Activated CD8-positive, alpha-beta T cell treated with anti-CD3 and anti-CD28 coated beads for 36 hours (primary cell): ENCODE results near the gene TRMT44. TPM values are rescaled to one million over a fixed set of nuclear protein-coding genes. Genes with fewer than 3 reads are reported as not detected.

Experiments used
- ATAC-seq: fragments of 200-7000 bp; cut with Tn5 transposase; one replicate; pipeline ENCODE4 v1.10.0; 2021; ENCODE audit warnings: mild to moderate bottlenecking, moderate library complexity
- CTCF ChIA-PET: fragments of 350-600 bp; sonication (Branson Sonifier 250); formaldehyde crosslinking; loops from one replicate; lab custom pipeline; 2021; ENCODE audit warnings: antibody characterized with exemption; lab: Charles Lee
- POLR2A ChIA-PET: fragments of 350-600 bp; sonication (Branson Sonifier 250); formaldehyde crosslinking; loops from one replicate; lab custom pipeline; 2021; ENCODE audit warnings: antibody characterized with exemption; lab: Charles Lee
- DNase-seq: peaks from one replicate; pipeline ENCODE4 v3.0.0-alpha.2; 2020
- H3K27ac Mint-ChIP-seq: one replicate; pipeline ENCODE4 v1.8.0; 2021; ENCODE audit warnings: mild to moderate bottlenecking, mixed read lengths
- H3K27me3 Mint-ChIP-seq: one replicate; pipeline ENCODE4 v1.8.0; 2021; ENCODE audit warnings: mixed read lengths
- H3K36me3 Mint-ChIP-seq: one replicate; pipeline ENCODE4 v1.8.0; 2021; ENCODE audit warnings: low read depth, mixed read lengths
- H3K4me1 Mint-ChIP-seq: one replicate; pipeline ENCODE4 v1.8.0; 2021; ENCODE audit warnings: low read depth, mixed read lengths
- H3K4me3 Mint-ChIP-seq: one replicate; pipeline ENCODE4 v1.8.0; 2021; ENCODE audit warnings: mild to moderate bottlenecking, moderate library complexity, mixed read lengths
- H3K9me3 Mint-ChIP-seq: one replicate; pipeline ENCODE4 v1.8.0; 2021; ENCODE audit warnings: mixed read lengths
- intact Hi-C: fragments of 100-400 bp; cut with micrococcal nuclease; formaldehyde crosslinking; loops from one replicate; pipeline ENCODE4 v1.10.0; 2022
- total RNA-seq, 2 experiments: library from RNA; stranded (reverse); gene quantifications; one replicate each; pipeline ENCODE4 v1.2.3, GENCODE V29; 2021
- TF ChIP-seq, protein P1 (sequence below): fragments of 200-600 bp; IDR thresholded peaks from one replicate; pipeline ENCODE4 v1.8.0; 2022; ENCODE audit warnings: antibody characterized with exemption, mild to moderate bottlenecking

TRMT44 gene
- total RNA-seq, 2 experiments from 2014 or later: 25.5 to 26.3 TPM

GRCh38 chr4:8522160-8523120 is 81.9 kb downstream of the TRMT44 start:
- POLR2A ChIA-PET: no interaction called here
- TF ChIP-seq, protein P1, sequence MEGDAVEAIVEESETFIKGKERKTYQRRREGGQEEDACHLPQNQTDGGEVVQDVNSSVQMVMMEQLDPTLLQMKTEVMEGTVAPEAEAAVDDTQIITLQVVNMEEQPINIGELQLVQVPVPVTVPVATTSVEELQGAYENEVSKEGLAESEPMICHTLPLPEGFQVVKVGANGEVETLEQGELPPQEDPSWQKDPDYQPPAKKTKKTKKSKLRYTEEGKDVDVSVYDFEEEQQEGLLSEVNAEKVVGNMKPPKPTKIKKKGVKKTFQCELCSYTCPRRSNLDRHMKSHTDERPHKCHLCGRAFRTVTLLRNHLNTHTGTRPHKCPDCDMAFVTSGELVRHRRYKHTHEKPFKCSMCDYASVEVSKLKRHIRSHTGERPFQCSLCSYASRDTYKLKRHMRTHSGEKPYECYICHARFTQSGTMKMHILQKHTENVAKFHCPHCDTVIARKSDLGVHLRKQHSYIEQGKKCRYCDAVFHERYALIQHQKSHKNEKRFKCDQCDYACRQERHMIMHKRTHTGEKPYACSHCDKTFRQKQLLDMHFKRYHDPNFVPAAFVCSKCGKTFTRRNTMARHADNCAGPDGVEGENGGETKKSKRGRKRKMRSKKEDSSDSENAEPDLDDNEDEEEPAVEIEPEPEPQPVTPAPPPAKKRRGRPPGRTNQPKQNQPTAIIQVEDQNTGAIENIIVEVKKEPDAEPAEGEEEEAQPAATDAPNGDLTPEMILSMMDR: no peak
- no peak overlapping the region for H3K4me3 Mint-ChIP-seq

GRCh38 chr4:8523175-8523574 is 82.6 kb downstream of the TRMT44 start:
- intact Hi-C loops: no loop called here
- TF ChIP-seq, protein P1: no peak
- ATAC-seq: no peak
- Mint-ChIP-seq H3K4me1 (no peaks in the 10 kb centered on the region), H3K9me3 (peaks cover 5% of the 10 kb centered on the region), H3K27me3 (no peaks in the 10 kb centered on the region), H3K36me3 (no peaks in the 10 kb centered on the region), H3K4me3 (no peak overlapping the region), H3K27ac (no peak overlapping the region)
- DNase-seq: no peak
- ChIA-PET CTCF (no interaction called here), POLR2A (no interaction called here)

More at GRCh38 chr4:8522160-8523120, 81.9 kb downstream of the TRMT44 start:
- Mint-ChIP-seq H3K27me3 (no peaks in the 10 kb centered on the region), H3K27ac (no peak overlapping the region), H3K9me3 (peaks cover 5% of the 10 kb centered on the region), H3K4me1 (no peaks in the 10 kb centered on the region), H3K36me3 (no peaks in the 10 kb centered on the region)
- DNase-seq (no peak), ATAC-seq (no peak)
- intact Hi-C loops: no loop called here
- CTCF ChIA-PET: no interaction called here

DNA sequence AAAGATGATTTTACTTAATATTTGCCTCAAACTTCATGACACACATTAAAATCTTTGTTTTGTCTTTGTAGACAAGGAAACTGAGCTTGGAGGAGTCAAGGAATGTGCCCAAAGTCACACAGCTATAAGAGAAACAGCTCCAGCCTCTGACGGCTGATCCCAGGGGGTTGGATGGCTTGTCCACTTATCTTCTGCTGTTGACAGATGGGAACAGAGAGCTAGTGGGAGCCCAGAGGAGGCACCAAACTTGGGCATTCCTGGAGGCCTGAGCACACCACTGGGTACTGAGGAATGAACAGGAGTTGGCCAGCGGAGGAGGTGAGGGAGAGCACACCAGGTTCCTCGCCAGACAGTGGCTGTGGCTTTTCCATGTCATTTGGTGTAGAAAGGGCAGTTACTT is 83.2 kb downstream of the TRMT44 start:
- H3K36me3 Mint-ChIP-seq: no peaks in the 10 kb centered on the region
- no peak for ATAC-seq
- intact Hi-C loops: no loop called here
- ChIA-PET CTCF (no interaction called here), POLR2A (no interaction called here)
- H3K27ac Mint-ChIP-seq: no peak overlapping the region
- H3K27me3 Mint-ChIP-seq: no peaks in the 10 kb centered on the region
- H3K4me1 Mint-ChIP-seq: no peaks in the 10 kb centered on the region
- H3K9me3 Mint-ChIP-seq: peaks cover 5% of the 10 kb centered on the region
- TF ChIP-seq, protein P1: no peak
- DNase-seq: no peak
- H3K4me3 Mint-ChIP-seq: no peak overlapping the region

DNA sequence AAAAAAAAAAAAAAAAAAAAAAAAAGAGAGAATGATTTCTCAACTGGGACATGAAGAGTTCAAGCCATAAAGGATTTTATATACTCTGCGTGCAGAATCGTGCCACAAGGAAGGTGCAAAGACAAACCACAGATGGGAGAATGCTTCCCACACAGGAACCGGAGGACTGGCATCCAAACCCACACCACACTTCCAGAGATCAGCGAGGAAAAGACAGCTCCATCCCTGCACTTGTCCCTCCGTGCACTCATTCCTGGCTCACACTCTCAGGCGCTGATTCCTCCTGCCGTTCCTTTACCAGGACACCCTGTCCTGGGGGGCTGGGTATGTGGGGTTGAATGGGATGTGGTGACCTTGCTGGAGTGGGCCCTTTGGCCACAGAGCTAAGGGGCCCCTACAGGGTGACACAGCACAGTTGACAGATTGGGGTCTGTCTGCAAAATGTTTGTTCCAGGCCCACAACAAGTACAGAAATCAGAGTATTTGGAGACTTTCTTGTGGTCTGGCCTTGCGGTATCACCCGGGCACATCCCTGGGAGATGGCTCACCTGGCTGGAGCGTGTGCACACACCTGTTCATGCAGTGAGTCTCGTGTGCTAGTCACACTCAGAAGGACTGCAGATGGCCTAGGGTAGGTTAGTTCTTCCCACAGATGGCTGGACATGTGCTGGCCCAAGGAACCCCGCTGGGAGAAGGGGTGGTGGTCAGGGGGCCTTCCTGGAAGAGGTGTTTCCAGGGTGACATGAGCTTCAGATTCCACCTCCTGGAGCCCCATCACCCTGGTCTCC is 84.2 kb downstream of the TRMT44 start:
- H3K4me1 Mint-ChIP-seq: no peaks in the 10 kb centered on the region
- POLR2A ChIA-PET: no interaction called here
- DNase-seq (no peak), ATAC-seq (no peak)
- no peaks in the 10 kb centered on the region for H3K36me3 Mint-ChIP-seq
- H3K27me3 Mint-ChIP-seq: no peaks in the 10 kb centered on the region
- intact Hi-C loops: no loop called here
- H3K27ac Mint-ChIP-seq: no peak overlapping the region
- H3K9me3 Mint-ChIP-seq: peaks cover 5% of the 10 kb centered on the region
- no peak overlapping the region for H3K4me3 Mint-ChIP-seq
- TF ChIP-seq, protein P1: no peak
- CTCF ChIA-PET: no interaction called here
